ENCODE data around the gene SLC12A7.

SLC12A7 gene

DNA sequence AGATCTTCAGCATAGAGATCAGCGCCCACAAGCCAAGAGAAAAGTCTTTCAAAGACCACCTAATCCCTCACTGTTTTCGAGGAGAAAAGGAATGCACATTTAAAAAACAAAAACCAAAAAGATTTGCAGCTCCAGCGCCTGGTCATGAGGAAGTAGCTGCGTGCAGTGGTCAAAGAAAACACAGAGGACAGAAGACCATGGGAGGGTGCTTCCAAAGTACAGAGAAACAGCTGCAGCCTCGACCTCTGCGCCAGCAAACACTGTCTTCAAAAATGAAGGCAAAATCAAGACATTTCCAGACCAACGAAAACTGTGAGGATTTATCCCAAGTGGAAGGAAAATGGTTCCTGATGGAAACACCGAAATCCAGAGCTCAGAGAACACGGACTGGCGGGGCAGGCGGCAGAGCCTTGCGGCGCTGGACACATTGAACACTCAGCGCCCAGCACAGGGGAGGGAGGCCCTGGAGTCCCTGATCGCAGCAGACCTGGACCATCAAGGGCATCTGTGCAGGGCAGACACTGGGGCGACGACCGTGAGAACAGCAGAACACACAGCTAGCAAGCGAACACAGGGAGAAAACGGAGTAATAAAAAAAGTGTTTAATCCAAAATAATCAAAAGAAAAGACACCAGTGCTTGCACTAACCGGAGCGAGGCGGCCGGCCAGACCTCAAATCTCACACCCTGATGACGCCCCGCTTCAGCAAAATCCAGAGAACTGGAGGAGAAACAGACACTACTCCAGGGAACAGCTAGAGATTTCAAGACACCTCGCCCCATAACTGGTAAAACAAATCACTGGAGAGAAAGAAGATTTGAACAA lies 12.6 kb upstream of the SLC12A7 start:
- DNase-seq, result no peak

GRCh38 chr5:1123418-1124147 lies 11.7 kb upstream of the SLC12A7 start:
- no peak for DNase-seq

GRCh38 chr5:1122511-1123294 lies 10.8 kb upstream of the SLC12A7 start:
- no peak for DNase-seq

- DNase-seq, result no peak
Observed at GRCh38 chr5:1121891-1122290, 10.0 kb upstream of the SLC12A7 start.

- no peak for DNase-seq
Observed at GRCh38 chr5:1121044-1121443, 9.2 kb upstream of the SLC12A7 start.

DNA sequence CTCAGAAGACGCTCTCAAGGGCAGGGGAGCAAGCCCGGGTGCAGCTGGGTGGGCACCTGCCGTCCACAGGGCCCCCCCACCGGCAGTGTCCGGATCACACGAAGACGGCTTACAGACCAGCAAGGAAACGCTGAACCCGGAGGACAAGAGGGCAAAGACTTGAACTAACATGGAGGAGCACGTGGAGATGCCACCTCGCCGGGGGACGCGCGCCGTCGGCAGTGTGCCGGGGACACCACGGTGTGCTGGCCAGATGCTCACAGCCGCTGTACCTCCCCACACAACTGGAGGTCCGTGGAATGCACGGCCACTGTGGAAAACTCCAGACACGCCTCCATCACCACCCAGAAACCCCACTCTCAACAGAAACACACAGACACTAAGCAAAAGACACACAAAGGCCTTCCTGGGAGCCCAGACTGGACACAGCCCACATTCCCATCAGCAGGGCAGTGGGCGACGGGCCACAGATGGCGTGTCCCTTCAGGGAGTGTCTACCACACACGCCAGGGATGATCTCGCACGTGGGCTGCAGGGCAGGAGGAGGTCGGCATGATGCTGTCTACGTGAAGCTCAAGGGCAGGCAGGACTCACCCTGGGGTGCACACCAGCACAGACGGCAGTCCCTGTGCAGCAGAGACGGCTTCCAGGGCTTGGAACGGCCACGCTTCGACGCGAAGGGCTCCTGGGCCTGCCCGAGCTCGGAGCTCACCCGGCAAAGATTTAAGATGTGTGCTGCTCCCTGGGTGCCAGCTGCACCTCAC lies 8.6 kb upstream of the SLC12A7 start:
- no peak for DNase-seq

DNA sequence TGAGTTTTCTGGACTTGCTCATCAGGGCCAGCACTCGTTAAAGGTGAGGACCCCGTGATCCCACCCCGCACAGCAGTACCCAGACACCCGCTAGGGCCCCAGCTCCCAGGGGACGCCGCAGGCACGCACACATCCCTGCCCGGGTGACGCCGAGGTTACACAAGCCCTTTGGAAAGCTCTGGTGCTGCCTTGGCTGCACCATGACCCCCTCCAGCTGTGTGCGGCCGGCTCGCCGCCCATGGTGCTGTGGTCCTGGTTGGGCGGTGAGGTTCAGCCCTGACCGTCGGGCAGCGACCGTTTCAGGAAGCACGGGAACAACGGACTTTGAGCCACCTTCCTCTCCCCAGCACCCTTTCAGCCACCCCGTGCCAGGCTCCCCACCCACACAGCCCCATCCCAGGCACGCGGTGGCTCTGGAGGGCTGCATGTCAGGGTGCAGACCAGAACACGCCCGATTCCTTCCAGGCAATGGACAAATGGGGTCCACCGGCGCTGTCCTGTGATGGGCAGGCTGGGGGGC lies 7.5 kb upstream of the SLC12A7 start:
- no peak for DNase-seq

- DNase-seq, result no peak
Observed at GRCh38 chr5:1118738-1119137, 6.9 kb upstream of the SLC12A7 start.

GRCh38 chr5:1118231-1118698 lies 6.4 kb upstream of the SLC12A7 start:
- no peak for DNase-seq

DNA sequence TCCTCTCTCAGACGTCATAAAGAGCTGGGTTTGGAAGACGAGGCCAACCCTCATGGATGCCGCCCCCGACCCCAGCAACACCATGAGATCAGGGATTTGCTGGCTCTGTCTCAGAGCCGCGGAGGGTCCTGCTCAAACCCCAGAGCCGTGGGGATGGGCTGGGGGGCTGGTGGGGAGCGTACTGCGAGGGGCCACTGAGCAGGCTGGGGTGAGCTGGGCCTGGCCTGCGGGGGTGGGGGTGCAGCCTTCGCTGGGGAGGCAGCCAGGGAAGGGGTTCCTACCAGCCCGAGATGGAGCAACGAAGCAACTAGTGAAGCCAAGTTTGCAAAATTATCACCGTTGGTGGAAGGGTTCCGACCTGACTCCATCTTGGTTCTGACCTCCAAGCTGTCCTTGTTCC lies 5.1 kb upstream of the SLC12A7 start:
- DNase-seq, result no peak

GRCh38 chr5:1116109-1116740 lies 4.4 kb upstream of the SLC12A7 start:
- DNase-seq, result no peak

GRCh38 chr5:1115123-1115815 lies 3.4 kb upstream of the SLC12A7 start:
- DNase-seq, result no peak

- DNase-seq, result no peak
Observed at GRCh38 chr5:1113805-1114586, 2.1 kb upstream of the SLC12A7 start.

GRCh38 chr5:1113332-1113690 lies 1.4 kb upstream of the SLC12A7 start:
- no peak for DNase-seq

GRCh38 chr5:1112596-1113331 lies 901 bp upstream of the SLC12A7 start:
- no peak for DNase-seq

- DNase-seq, result no peak
Observed at GRCh38 chr5:1111241-1111726, 579 bp downstream of the SLC12A7 start.

GRCh38 chr5:1110307-1111240 lies 1.3 kb downstream of the SLC12A7 start:
- no peak for DNase-seq

GRCh38 chr5:1109542-1110306 lies 2.1 kb downstream of the SLC12A7 start:
- DNase-seq, result no peak
